Measurements from ENCODE around the gene VPS41.

Gene VPS41

DNA sequence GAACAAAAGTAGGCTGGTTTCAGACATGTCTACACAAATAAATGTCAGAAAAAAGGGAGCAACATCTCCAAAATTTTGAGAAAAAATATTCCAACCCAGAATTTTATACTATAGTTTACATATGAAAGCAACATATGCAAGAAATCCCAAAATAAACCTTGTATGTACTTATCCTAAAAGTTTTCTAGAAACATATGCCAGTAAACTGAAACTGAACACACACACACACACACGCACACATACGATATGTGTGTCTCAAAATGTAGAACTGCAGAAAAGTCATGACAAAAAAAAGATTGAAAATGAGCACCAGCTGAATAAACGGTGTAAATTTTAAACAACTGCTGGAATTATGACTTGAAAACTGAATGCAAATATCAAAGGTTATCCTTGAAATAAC is 81.0 kb downstream of the VPS41 start:
- TF ChIP-seq POU2F2 (IDR thresholded peaks at IDR 0.05; ENCODE audit: low read depth, low read length) = no peak
- TF ChIP-seq PAX5 (IDR thresholded peaks at IDR 0.05; ENCODE audit: insufficient read depth, low read length, severe bottlenecking) = no peak
- no peak for TF ChIP-seq POLR2AphosphoS5 (IDR thresholded peaks at IDR 0.05; ENCODE audit: low read depth, low read length)
- no peak for TF ChIP-seq TAF1 (IDR thresholded peaks at IDR 0.05; ENCODE audit: low read depth, low read length)
- TF ChIP-seq SPI1 (IDR thresholded peaks at IDR 0.05; ENCODE audit: low read depth, low read length) = no peak
- TF ChIP-seq POLR2A (IDR thresholded peaks at IDR 0.05; ENCODE audit: low read depth, low read length) = no peak
- no peak for DNase-seq (ENCODE audit: insufficient read length, low spot score)
- FAIRE-seq = no peak

DNA sequence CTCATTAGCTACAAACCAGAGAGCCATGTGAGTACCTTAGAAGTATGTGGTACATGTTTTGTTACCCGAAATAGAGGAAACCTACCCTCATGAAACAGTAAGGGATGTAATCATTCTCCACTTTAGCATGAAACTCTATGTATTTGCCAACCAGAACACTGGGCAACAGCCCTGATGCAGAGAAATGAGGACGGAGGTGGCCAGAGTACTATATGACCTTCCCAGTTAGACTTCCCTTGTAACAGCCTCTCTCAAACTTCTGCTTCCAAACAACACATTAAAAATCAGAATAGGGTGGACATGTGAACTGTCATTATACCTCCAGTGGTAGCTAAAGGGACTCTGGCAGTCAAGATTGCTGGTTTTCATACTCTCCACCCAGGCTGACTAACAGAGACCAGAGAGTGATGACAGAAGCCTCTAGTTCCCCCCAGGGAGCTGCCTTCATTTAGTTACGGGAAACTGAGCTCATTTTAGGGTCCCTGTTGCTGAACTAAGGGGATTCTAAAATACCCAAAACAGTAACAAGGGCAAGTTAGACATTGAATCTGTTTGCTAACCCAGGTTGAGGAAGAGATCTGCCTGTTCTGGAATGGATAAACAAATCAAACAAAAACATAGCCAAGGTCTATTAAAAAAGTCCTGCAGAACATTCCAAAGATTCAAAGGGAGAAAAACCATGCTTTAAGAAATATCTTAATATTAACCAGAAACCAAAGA is 83.1 kb downstream of the VPS41 start:
- DNase-seq (ENCODE audit: insufficient read length, low spot score) = no peak
- TF ChIP-seq POLR2A (IDR thresholded peaks at IDR 0.05; ENCODE audit: low read depth, low read length) (no peak), TAF1 (IDR thresholded peaks at IDR 0.05; ENCODE audit: low read depth, low read length) (no peak), PAX5 (IDR thresholded peaks at IDR 0.05; ENCODE audit: insufficient read depth, low read length, severe bottlenecking) (no peak), SPI1 (IDR thresholded peaks at IDR 0.05; ENCODE audit: low read depth, low read length) (no peak), POU2F2 (IDR thresholded peaks at IDR 0.05; ENCODE audit: low read depth, low read length) (no peak), POLR2AphosphoS5 (IDR thresholded peaks at IDR 0.05; ENCODE audit: low read depth, low read length) (no peak)
- no peak for FAIRE-seq

DNA sequence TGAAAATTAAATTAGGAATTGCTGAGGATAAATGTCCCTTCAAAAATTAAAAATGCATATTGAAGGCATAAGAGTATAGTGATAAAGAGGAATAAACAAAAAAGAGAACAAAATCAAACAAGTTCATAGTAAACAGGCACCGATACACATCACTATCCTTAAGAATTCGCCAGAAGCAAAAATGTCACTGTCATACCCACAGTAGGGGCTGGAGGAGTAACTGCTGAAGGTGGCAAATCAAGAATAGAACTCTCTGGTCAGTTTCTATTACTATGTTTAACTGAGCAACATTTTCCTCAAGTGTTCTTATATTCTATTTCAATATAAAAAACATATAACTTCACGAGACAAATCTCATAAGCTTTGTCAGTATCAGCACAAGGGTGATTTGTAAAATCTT is 84.0 kb downstream of the VPS41 start:
- FAIRE-seq (no peak), DNase-seq (ENCODE audit: insufficient read length, low spot score) (no peak)
- TF ChIP-seq POU2F2 (IDR thresholded peaks at IDR 0.05; ENCODE audit: low read depth, low read length) (no peak), TAF1 (IDR thresholded peaks at IDR 0.05; ENCODE audit: low read depth, low read length) (no peak), POLR2A (IDR thresholded peaks at IDR 0.05; ENCODE audit: low read depth, low read length) (no peak), SPI1 (IDR thresholded peaks at IDR 0.05; ENCODE audit: low read depth, low read length) (no peak), POLR2AphosphoS5 (IDR thresholded peaks at IDR 0.05; ENCODE audit: low read depth, low read length) (no peak), PAX5 (IDR thresholded peaks at IDR 0.05; ENCODE audit: insufficient read depth, low read length, severe bottlenecking) (no peak)

DNA sequence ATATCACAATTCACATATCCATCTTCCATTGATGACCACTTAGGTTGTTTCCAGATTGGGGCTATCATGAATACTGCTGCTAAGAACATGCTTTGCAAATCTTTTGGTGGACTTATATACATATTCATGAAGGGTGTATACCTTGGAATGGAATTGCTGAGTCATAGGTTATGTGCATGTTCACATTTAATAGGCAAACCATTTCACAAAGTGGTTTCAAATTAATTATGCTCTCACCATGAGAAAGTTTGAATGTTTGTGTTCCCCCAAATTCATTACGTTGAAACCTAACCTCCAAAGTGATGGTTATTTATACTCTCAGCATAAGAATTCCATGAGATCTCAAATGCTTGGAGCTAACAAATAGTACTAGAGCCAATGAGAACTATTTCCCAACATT is 86.4 kb downstream of the VPS41 start:
- FAIRE-seq = no peak
- TF ChIP-seq TAF1 (IDR thresholded peaks at IDR 0.05; ENCODE audit: low read depth, low read length) = no peak
- no peak for DNase-seq (ENCODE audit: insufficient read length, low spot score)

DNA sequence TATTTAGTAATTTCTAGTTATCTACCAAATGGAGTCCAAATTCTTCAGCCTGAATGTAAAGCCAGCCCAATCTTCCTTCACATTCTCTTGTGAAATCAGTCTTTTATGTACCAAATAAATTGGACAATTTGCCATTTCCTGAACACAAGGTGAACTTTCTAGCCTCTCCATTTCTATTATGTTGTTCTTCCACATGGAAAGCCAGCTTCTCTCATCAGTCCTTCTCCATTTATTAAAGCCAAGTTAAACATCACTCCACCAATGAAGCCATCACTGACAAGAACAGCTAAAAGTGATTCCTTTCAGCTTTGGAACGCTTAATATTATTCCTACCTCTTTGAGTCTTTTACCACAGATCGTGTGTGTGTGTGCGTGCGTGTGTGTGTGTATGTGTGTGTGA is 88.4 kb downstream of the VPS41 start:
- TF ChIP-seq POLR2AphosphoS5 (IDR thresholded peaks at IDR 0.05; ENCODE audit: low read depth, low read length) (no peak), POU2F2 (IDR thresholded peaks at IDR 0.05; ENCODE audit: low read depth, low read length) (no peak), SPI1 (IDR thresholded peaks at IDR 0.05; ENCODE audit: low read depth, low read length) (no peak), PAX5 (IDR thresholded peaks at IDR 0.05; ENCODE audit: insufficient read depth, low read length, severe bottlenecking) (no peak), POLR2A (IDR thresholded peaks at IDR 0.05; ENCODE audit: low read depth, low read length) (no peak), TAF1 (IDR thresholded peaks at IDR 0.05; ENCODE audit: low read depth, low read length) (no peak)
- FAIRE-seq (no peak), DNase-seq (ENCODE audit: insufficient read length, low spot score) (no peak)

DNA sequence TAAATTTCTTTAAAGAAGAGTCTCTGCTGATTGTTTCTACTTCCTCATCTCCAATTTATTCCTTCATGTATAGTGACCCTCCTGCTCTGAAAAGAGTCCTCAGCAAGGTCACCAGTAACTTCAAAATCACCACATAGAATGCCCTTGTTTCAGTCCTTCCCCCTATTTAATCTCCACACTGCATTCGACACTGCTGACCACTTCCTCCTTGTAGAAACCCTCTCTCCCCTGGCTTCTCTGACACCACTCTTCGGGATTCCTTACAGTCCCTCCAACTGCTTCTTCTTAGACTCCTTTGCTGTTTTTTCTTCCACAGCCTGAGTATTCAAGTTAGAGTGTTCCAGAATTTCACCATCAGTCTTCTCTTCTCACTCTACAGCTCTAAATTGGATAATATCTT is 89.5 kb downstream of the VPS41 start:
- DNase-seq (ENCODE audit: insufficient read length, low spot score) (no peak), FAIRE-seq (no peak)
- TF ChIP-seq POU2F2 (IDR thresholded peaks at IDR 0.05; ENCODE audit: low read depth, low read length) = no peak
- TF ChIP-seq SPI1 (IDR thresholded peaks at IDR 0.05; ENCODE audit: low read depth, low read length) = no peak
- TF ChIP-seq POLR2A (IDR thresholded peaks at IDR 0.05; ENCODE audit: low read depth, low read length) = no peak
- TF ChIP-seq TAF1 (IDR thresholded peaks at IDR 0.05; ENCODE audit: low read depth, low read length) = no peak
- TF ChIP-seq POLR2AphosphoS5 (IDR thresholded peaks at IDR 0.05; ENCODE audit: low read depth, low read length) = no peak
- no peak for TF ChIP-seq PAX5 (IDR thresholded peaks at IDR 0.05; ENCODE audit: insufficient read depth, low read length, severe bottlenecking)

DNA sequence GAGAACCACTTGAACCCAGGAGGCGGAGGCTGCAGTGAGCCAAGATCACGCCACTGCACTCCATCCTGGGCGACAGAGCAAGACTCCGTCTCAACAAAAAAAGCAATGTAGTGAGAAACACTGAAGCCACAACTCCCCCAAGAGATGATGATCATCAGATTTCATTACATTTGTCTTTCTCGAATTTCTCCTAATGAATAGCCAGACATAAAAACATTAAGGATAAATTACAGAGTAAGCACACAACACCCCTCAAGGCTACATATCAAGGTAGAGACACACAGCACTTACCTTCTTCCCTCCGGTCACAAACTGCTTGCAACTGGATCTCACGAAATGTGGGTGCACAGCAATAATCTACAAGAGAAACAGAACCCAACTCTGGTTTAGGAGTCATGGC is 91.5 kb downstream of the VPS41 start:
- FAIRE-seq (no peak), DNase-seq (ENCODE audit: insufficient read length, low spot score) (no peak)
- TF ChIP-seq POLR2AphosphoS5 (IDR thresholded peaks at IDR 0.05; ENCODE audit: low read depth, low read length) = no peak
- no peak for TF ChIP-seq POLR2A (IDR thresholded peaks at IDR 0.05; ENCODE audit: low read depth, low read length)
- no peak for TF ChIP-seq PAX5 (IDR thresholded peaks at IDR 0.05; ENCODE audit: insufficient read depth, low read length, severe bottlenecking)
- no peak for TF ChIP-seq POU2F2 (IDR thresholded peaks at IDR 0.05; ENCODE audit: low read depth, low read length)
- no peak for TF ChIP-seq SPI1 (IDR thresholded peaks at IDR 0.05; ENCODE audit: low read depth, low read length)
- no peak for TF ChIP-seq TAF1 (IDR thresholded peaks at IDR 0.05; ENCODE audit: low read depth, low read length)

DNA sequence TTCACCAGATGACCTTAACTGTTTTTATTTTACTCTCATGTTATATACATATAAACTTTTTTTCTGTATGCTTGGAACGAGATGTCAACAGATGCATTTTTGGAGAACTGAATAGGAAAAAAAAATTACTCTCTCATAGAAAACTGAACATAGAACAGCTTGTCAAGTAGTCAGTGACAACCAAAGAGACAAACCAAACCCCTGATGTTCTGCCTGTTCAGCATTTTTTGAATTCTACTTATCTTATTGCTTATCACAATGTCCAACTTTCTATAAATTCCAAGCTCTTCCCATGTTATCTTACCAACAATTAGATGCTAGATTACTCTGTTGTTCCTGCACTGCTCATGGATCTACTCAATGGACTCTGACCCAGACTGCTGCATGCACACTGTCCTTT is 95.2 kb downstream of the VPS41 start:
- DNase-seq (ENCODE audit: insufficient read length, low spot score) = no peak
- TF ChIP-seq POLR2AphosphoS5 (IDR thresholded peaks at IDR 0.05; ENCODE audit: low read depth, low read length) (no peak), TAF1 (IDR thresholded peaks at IDR 0.05; ENCODE audit: low read depth, low read length) (no peak), SPI1 (IDR thresholded peaks at IDR 0.05; ENCODE audit: low read depth, low read length) (no peak), PAX5 (IDR thresholded peaks at IDR 0.05; ENCODE audit: insufficient read depth, low read length, severe bottlenecking) (no peak)
- no peak for FAIRE-seq

DNA sequence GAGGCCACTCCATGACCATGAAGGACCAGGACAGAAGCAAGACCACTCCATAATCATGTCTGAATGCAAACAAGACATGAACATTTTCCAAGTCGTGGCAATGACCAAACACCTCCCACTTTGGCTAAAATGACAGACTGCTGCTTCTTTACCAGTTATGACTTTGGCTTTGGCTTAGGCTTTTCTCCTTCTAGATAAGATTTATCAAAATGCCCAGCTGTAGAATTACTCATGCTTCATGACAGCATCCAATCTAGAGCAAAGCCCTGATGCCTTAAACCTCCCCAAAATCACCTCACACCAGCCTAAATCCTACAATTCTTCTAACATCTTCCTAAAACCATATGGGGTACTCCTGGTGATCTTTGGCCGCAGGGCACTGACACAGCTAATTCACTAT is 102.1 kb downstream of the VPS41 start:
- FAIRE-seq = no peak
- DNase-seq (ENCODE audit: insufficient read length, low spot score) = no peak
- TF ChIP-seq TAF1 (IDR thresholded peaks at IDR 0.05; ENCODE audit: low read depth, low read length) (no peak), PAX5 (IDR thresholded peaks at IDR 0.05; ENCODE audit: insufficient read depth, low read length, severe bottlenecking) (no peak), POLR2A (IDR thresholded peaks at IDR 0.05; ENCODE audit: low read depth, low read length) (no peak), POLR2AphosphoS5 (IDR thresholded peaks at IDR 0.05; ENCODE audit: low read depth, low read length) (no peak), POU2F2 (IDR thresholded peaks at IDR 0.05; ENCODE audit: low read depth, low read length) (no peak), SPI1 (IDR thresholded peaks at IDR 0.05; ENCODE audit: low read depth, low read length) (no peak)

DNA sequence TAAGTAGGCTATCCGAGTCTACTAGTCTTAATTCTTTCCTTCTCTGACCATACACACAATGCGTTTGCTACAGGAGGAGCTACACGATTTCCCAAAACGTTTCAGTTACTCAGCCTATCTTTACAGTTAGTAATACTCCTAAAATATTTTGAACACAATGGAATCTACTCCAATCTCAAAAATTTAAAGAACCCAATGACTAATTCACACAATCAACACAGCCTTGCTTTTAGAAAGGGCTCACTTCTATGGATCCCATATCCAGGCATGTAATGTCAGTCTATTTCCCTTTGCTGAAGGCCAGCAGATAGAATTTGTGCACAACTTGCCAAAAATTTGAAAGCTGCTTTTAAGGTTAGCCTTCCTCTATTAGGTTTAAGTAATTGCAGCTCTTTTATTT is 107.2 kb downstream of the VPS41 start:
- no peak for FAIRE-seq

More for the DNA sequence above, 107.2 kb downstream of the VPS41 start:
- no peak for DNase-seq (ENCODE audit: insufficient read length, low spot score)
- TF ChIP-seq SPI1 (IDR thresholded peaks at IDR 0.05; ENCODE audit: low read depth, low read length) (no peak), TAF1 (IDR thresholded peaks at IDR 0.05; ENCODE audit: low read depth, low read length) (no peak)

All from GM12891 (cell line).